K562 (cell line): ENCODE data around the gene NTSR2. TPM values are rescaled to one million over a fixed set of nuclear protein-coding genes. Genes with fewer than 3 reads are reported as not detected.

Experiments
- DPF2 ChIP-seq: fragments of 450-650 bp; IDR thresholded peaks from 2 replicates; pipeline ENCODE4 v1.6.1; 2016
- JUND ChIP-seq, 2 experiments: IDR thresholded peaks; 2 replicates in 1 of 2; 3 replicates in 1 of 2; pipeline ENCODE4 v1.6.1; 2011; ENCODE audit warnings: borderline replicate concordance in 2 of 2, low read depth in 2 of 2, low read length in 2 of 2, improper control_type of control experiment in 1 of 2, missing biosample characterization in 1 of 2, missing genetic modification characterization in 1 of 2, missing genetic modification reagents in 1 of 2
- NEUROD1 ChIP-seq: fragments of 150-350 bp; IDR thresholded peaks from 2 replicates; pipeline ENCODE4 v1.6.1; 2014; ENCODE audit warnings: borderline replicate concordance, low read length, low read depth; ENCODE audit not compliant: partially characterized antibody
- NR2C2 ChIP-seq, 2 experiments: fragments of 200-800 bp in 1 of 2; sonication (Bioruptor generic) in 1 of 2; sonication (generic) in 1 of 2; formaldehyde crosslinking in 1 of 2; IDR thresholded peaks; 2 replicates each; pipeline versions ENCODE4 v1.6.1 to v1.8.0; 2016 to 2022; ENCODE audit warnings: mild to moderate bottlenecking in 1 of 2, missing compliant biosample characterization in 1 of 2, missing genetic modification characterization in 1 of 2, missing genetic modification reagents in 1 of 2
- PKNOX1 ChIP-seq: fragments of 450-650 bp; IDR thresholded peaks from 2 replicates; pipeline ENCODE4 v1.6.1; 2016
- SMARCA4 ChIP-seq: fragments of 450-650 bp; IDR thresholded peaks from 2 replicates; pipeline ENCODE4 v1.6.1; 2016
- TCF3 ChIP-seq: sonication (generic); formaldehyde crosslinking; IDR thresholded peaks from 2 replicates; pipeline ENCODE4 v1.4.0; 2020; ENCODE audit warnings: mild to moderate bottlenecking, missing genetic modification reagents
- USF1 ChIP-seq: sonication (generic); formaldehyde crosslinking; IDR thresholded peaks from 2 replicates; pipeline ENCODE4 v1.9.0; 2022; ENCODE audit warnings: mild to moderate bottlenecking, missing genetic modification reagents
- ZNF274 ChIP-seq: IDR thresholded peaks from 2 replicates; pipeline ENCODE4 v1.6.1; 2011; ENCODE audit warnings: low read depth, mild to moderate bottlenecking, low read length, moderate library complexity, borderline replicate concordance
- polyA plus RNA-seq, 8 experiments: library from polyadenylated mRNA; depleted of rRNA in 4 of 8; stranded (reverse) in 5 of 8; unstranded in 3 of 8; fragments of >200 nt; fragmentation: Nextera tagmentation in 2 of 8; fragmentation: Illumina TruSeq in 1 of 8; extraction: Ambion mirVana in 2 of 8; extraction: Trizol in 1 of 8; gene quantifications; 2 replicates each; pipeline versions ENCODE4 v1.2.1 to v1.2.3, GENCODE V29; 2011 to 2014; ENCODE audit warnings: inconsistent platforms in 1 of 8, missing spikeins in 1 of 8
- total RNA-seq, 7 experiments: library from RNA; depleted of rRNA in 6 of 7; stranded (reverse); fragments of >200 nt in 6 of 7; fragmentation: Illumina TruSeq in 2 of 7; extraction: Trizol in 2 of 7; gene quantifications; 2 replicates each; pipeline versions ENCODE4 v1.2.1 to v1.2.3, GENCODE V29; 2011 to 2021; ENCODE audit warnings: low replicate concordance in 1 of 7
- TF ChIP-seq, protein P1 (sequence below): fragments of 250-450 bp; sonication (Bioruptor Pico); IDR thresholded peaks from 2 replicates; pipeline ENCODE4 v1.8.0; 2021; ENCODE audit warnings: borderline replicate concordance, mild to moderate bottlenecking, moderate library complexity; ENCODE audit not compliant: poor library complexity, severe bottlenecking

Gene NTSR2
- total and polyA plus RNA-seq, 9 of the 15 experiments (the other 6 are each of a cell fraction or from before 2014, with no cell fraction given): not detected

DNA sequence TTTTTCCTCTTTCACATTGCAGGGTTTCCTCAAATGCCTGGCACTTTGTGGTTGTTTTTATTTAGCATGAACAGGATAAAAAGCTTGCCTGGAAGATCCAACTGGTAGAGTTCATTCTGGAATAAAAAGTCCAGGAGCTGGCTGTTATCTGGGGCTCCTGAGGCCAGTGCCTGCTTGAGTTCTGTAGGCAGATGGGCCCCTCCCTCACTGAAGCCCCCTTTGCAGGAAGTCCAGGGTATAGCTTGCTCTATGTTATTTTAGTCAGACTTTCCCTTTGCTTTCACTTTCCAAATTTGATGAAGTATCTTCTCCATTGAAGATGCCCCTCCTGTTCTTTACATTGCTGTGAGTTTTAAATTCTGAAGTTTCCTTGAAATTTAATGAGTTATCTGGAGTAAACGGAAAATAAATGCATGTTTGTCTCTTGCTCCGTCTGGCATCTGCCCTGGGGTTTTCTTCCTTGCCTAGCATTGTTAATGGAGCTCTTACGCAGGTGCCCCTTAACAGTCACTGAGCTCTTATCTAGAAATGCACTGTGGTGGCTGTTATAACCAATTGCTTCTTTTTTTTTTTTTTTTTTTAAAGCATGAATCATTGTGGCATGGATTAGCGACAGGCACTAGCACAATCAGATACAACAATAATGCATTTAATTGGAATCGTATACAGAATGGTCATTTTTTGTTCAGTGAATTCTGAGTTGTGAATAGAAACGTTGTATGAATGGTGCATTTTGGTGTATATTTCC, 49.4 kb upstream of the NTSR2 start (continued):
- TF ChIP-seq NEUROD1 (no peak), TCF3 (peak; percentile 45), JUND (IDR thresholded peaks at IDR 0.05; ENCODE audit: borderline replicate concordance, low read depth, low read length) (peak; percentile 45; the same call in 1 of the 2 replicates), JUND (tag; IDR thresholded peaks at IDR 0.05; ENCODE audit: borderline replicate concordance, low read depth, low read length) (0 out of 3 replicates have a peak, but pooled peaks have one; percentile 16), USF1 (CRISPR knock-in tag) (no peak), NR2C2 (CRISPR knock-in tag; IDR thresholded peaks at IDR 0.05) (no peak), NR2C2 (tag; IDR thresholded peaks at IDR 0.05) (no peak), PKNOX1 (peak; percentile 69), ZNF274 (no peak), SMARCA4 (peak; percentile 55; the same call in 1 of the 2 replicates), DPF2 (peak; percentile 43; the same call in 1 of the 2 replicates)
- TF ChIP-seq, protein P1, sequence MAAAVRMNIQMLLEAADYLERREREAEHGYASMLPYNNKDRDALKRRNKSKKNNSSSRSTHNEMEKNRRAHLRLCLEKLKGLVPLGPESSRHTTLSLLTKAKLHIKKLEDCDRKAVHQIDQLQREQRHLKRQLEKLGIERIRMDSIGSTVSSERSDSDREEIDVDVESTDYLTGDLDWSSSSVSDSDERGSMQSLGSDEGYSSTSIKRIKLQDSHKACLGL (CRISPR knock-in tag): no peak
